Bronchial epithelial cell (primary cell): ENCODE measurements around the gene KRT86. TPM values are rescaled to one million over a fixed set of nuclear protein-coding genes. Genes with fewer than 3 reads are reported as not detected.

Experiments used
- DNase-seq: peaks from one replicate; pipeline ENCODE4 v3.0.0-alpha.2; 2010; ENCODE audit warnings: low read depth
- FAIRE-seq: peaks from 2 replicates; lab custom pipeline; 2011; peaks lifted over from hg19 to GRCh38; lab: Jason Lieb, UNC
- H3K27me3 ChIP-seq: 2 replicates; pipeline ENCODE4 v1.5.1; 2011; ENCODE audit warnings: low read length; ENCODE audit not compliant: control insufficient read depth, insufficient read depth
- H3K36me3 ChIP-seq: 2 replicates; pipeline ENCODE4 v1.5.1; 2011; ENCODE audit warnings: low read length; ENCODE audit not compliant: control insufficient read depth, insufficient read depth
- H3K4me3 ChIP-seq: 2 replicates; pipeline ENCODE4 v1.5.1; 2011; ENCODE audit warnings: mild to moderate bottlenecking, low read depth, low read length, control low read depth
- total RNA-seq: library from RNA; depleted of rRNA; stranded (reverse); fragments of >200 nt; gene quantifications from 2 replicates; pipeline ENCODE4 v1.2.1, GENCODE V29; 2014
- TF ChIP-seq, protein P1 (sequence below): IDR thresholded peaks from 2 replicates; pipeline ENCODE4 v1.5.1; 2011; ENCODE audit warnings: mild to moderate bottlenecking, moderate library complexity, low read length, control low read depth, inconsistent platforms; ENCODE audit not compliant: insufficient read depth, severe bottlenecking

Gene KRT86
- total RNA-seq, 1 donor from 2014 or later = 0.26 TPM

DNA sequence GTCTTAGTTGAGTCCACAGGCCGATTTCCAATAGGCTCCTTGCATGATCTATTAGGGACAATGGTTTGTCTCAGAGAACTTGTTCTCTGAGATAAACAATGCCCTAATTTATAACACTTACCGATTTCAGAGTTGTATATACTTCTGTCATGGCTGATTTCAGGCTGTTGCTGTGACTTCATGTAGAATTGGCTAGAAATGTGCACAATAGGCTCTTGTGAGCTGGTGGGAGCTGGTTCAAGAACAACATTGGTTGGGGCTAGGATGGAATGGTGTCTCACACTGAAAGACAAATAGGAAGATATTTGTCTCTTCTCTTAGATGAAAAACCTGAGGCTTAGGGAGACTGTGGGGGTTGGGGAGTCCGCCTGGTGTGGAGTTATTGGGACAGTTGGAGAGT lies 6.7 kb upstream of the KRT86 start:
- FAIRE-seq (no peak), DNase-seq (no peak)
- H3K27me3 ChIP-seq = no peaks in the 10 kb centered on the region
- no peaks in the 10 kb centered on the region for H3K36me3 ChIP-seq
- TF ChIP-seq, protein P1, sequence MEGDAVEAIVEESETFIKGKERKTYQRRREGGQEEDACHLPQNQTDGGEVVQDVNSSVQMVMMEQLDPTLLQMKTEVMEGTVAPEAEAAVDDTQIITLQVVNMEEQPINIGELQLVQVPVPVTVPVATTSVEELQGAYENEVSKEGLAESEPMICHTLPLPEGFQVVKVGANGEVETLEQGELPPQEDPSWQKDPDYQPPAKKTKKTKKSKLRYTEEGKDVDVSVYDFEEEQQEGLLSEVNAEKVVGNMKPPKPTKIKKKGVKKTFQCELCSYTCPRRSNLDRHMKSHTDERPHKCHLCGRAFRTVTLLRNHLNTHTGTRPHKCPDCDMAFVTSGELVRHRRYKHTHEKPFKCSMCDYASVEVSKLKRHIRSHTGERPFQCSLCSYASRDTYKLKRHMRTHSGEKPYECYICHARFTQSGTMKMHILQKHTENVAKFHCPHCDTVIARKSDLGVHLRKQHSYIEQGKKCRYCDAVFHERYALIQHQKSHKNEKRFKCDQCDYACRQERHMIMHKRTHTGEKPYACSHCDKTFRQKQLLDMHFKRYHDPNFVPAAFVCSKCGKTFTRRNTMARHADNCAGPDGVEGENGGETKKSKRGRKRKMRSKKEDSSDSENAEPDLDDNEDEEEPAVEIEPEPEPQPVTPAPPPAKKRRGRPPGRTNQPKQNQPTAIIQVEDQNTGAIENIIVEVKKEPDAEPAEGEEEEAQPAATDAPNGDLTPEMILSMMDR = no peak
- H3K4me3 ChIP-seq = no peak overlapping the region

DNA sequence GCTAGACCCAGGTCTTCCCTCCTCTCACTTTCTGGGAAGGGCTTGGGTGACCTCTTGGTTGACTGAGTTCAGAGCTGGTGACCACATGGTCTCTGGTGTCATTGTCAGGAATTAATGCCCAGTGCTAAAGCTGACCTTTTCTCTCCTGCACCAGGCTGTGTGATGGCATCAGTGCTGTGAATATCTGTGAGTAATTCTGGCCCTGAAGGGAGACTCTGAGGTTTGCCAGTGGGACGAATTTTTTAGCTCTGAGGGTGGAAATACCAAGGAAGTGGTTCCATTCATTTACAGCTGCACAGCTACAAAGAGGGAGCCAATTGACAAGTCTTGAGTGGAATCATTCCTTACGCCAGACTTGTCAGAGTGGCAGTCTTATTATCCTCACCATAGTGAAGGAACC lies 6.2 kb upstream of the KRT86 start:
- no peak for FAIRE-seq

GRCh38 chr12:52270541-52271070 lies 3.8 kb upstream of the KRT86 start:
- Histone ChIP-seq H3K36me3 (no peaks in the 10 kb centered on the region), H3K27me3 (no peaks in the 10 kb centered on the region), H3K4me3 (no peak overlapping the region)
- FAIRE-seq (no peak), DNase-seq (no peak)
- TF ChIP-seq, protein P1 = no peak

More for the DNA sequence above, 6.2 kb upstream of the KRT86 start:
- TF ChIP-seq, protein P1 = no peak
- Histone ChIP-seq H3K27me3 (no peaks in the 10 kb centered on the region), H3K4me3 (no peak overlapping the region), H3K36me3 (no peaks in the 10 kb centered on the region)
- DNase-seq = no peak

- no peaks in the 10 kb centered on the region for H3K27me3 ChIP-seq
- no peak for FAIRE-seq
- DNase-seq = peak; percentile 69
- no peaks in the 10 kb centered on the region for H3K36me3 ChIP-seq
- no peak overlapping the region for H3K4me3 ChIP-seq
- TF ChIP-seq, protein P1 = no peak
These were observed 3.3 kb upstream of the KRT86 start for GRCh38 chr12:52271158-52271557.

DNA sequence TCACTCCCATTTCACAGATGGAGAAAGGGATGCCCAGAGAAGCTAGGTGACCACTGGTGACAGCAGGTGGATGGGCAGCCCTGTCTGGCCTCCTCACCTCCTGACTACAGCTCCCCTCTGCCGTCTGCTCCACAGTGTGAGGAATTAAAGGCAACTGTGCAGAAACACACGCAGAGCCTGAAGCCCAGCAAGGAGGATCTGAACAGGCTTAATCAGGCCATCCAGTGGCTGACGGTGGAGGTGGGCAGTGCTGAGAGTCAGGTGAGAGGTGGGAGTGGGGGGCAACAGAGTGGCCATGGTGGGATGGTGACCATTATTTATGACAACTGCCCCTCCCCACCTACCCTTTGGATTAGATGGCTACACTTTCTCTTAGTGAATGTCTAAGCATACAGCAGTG lies 1.2 kb downstream of the KRT86 start:
- Histone ChIP-seq H3K27me3 (no peaks in the 10 kb centered on the region), H3K36me3 (no peaks in the 10 kb centered on the region), H3K4me3 (no peak overlapping the region)
- FAIRE-seq = no peak
- no peak for DNase-seq
- TF ChIP-seq, protein P1 = no peak
